Liver (tissue), 5 donors: Measurements from ENCODE around the gene SPINK6. TPM values are rescaled to one million over a fixed set of nuclear protein-coding genes. Genes with fewer than 3 reads are reported as not detected.

Source experiments
- polyA plus RNA-seq, 2 donors: library from polyadenylated mRNA; stranded (reverse) in 1 of 2; unstranded in 1 of 2; fragments of 200-250 nt in 1 of 2; fragments of >200 nt in 1 of 2; fragmentation: Nextera tagmentation in 1 of 2; extraction: Ambion mirVana in 1 of 2; gene quantifications; one replicate each; pipeline versions ENCODE4 v1.2.1 to v1.2.3, GENCODE V29; 2013 to 2015
- small RNA-seq: library from RNA; depleted of rRNA; stranded (forward); fragments of <200 nt; gene quantifications from one replicate; pipeline ENCODE3, GENCODE V24; 2014
- total RNA-seq, 2 donors: library from RNA; depleted of rRNA; stranded (reverse); fragments of >200 nt; gene quantifications; one replicate each; pipeline ENCODE4 v1.2.3, GENCODE V29; 2014
- donor health status: healthy.
- donor health status: healthy.
- donor health status: healthy.

SPINK6 gene
- total and polyA plus RNA-seq, 4 donors: not detected

Small RNAs within 50 kb of the gene (small RNA-seq; reads per million reads assigned to genes)
- gene HMGN1P16: not detected

Other genes starting within 250 kb of the SPINK6 start
- under 1 TPM in 1 of 2 donors, not detected in 1; 0.42 TPM for gene SPINK5, start 139.1 kb upstream of the SPINK6 start, total RNA-seq
- under 1 TPM in 1 of 2 donors, not detected in 1; 0.10 TPM for gene SPINK5, start 139.1 kb upstream of the SPINK6 start, polyA plus RNA-seq
- not detected for gene SPINK14, start 34.5 kb upstream of the SPINK6 start, total RNA-seq
- not detected for gene SPINK14, start 34.5 kb upstream of the SPINK6 start, polyA plus RNA-seq
- gene MARCOL, start 35.5 kb downstream of the SPINK6 start, total RNA-seq: not detected
- not detected for gene MARCOL, start 35.5 kb downstream of the SPINK6 start, polyA plus RNA-seq
- not detected for gene SPINK13, start 65.8 kb downstream of the SPINK6 start, total RNA-seq
- not detected for gene SPINK13, start 65.8 kb downstream of the SPINK6 start, polyA plus RNA-seq
- not detected for gene SPINK7, start 109.4 kb downstream of the SPINK6 start, total RNA-seq
- not detected for gene SPINK7, start 109.4 kb downstream of the SPINK6 start, polyA plus RNA-seq
- gene SPINK9, start 132.5 kb downstream of the SPINK6 start, total RNA-seq: not detected
- gene SPINK9, start 132.5 kb downstream of the SPINK6 start, polyA plus RNA-seq: not detected
- gene FBXO38, start 180.9 kb downstream of the SPINK6 start, total RNA-seq: 10 to 100 TPM; 37.9 to 40.9 TPM
- gene FBXO38, start 180.9 kb downstream of the SPINK6 start, polyA plus RNA-seq: 10 to 100 TPM in 1 of 2 donors, 1 to 10 TPM in 1; 8.2 to 12.8 TPM